GM20431 (cell line): Measurements from ENCODE around the gene VWA8.

Experiments
- in situ Hi-C: fragments of 300-500 bp; cut with MseI, MboI; formaldehyde crosslinking; loops from one replicate; pipeline ENCODE4 v1.15.0; 2020; ENCODE audit warnings: low sequenced_read_pairs; ENCODE audit not compliant: unreplicated experiment

The VWA8 gene

GRCh38 chr13:41606646-41607045, 354.3 kb downstream of the VWA8 start:
- in situ Hi-C loops: no loop called here

- in situ Hi-C loops: no loop called here
Observed at GRCh38 chr13:41605319-41606285, 355.3 kb downstream of the VWA8 start.

- in situ Hi-C loops: no loop called here
Observed at GRCh38 chr13:41603917-41604316, 357.0 kb downstream of the VWA8 start.

GRCh38 chr13:41601718-41602445, 359.0 kb downstream of the VWA8 start:
- in situ Hi-C loops: no loop called here

- in situ Hi-C loops: no loop called here
Observed at GRCh38 chr13:41599619-41600018, 361.3 kb downstream of the VWA8 start.

GRCh38 chr13:41597348-41598041, 363.4 kb downstream of the VWA8 start:
- in situ Hi-C loops: no loop called here

- in situ Hi-C loops: no loop called here
Observed at GRCh38 chr13:41596190-41596589, 364.7 kb downstream of the VWA8 start.

GRCh38 chr13:41595298-41595697, 365.6 kb downstream of the VWA8 start:
- in situ Hi-C loops: no loop called here

GRCh38 chr13:41590643-41591042, 370.3 kb downstream of the VWA8 start:
- in situ Hi-C loops: no loop called here

- in situ Hi-C loops: no loop called here
Observed at GRCh38 chr13:41590122-41590521, 370.8 kb downstream of the VWA8 start.

GRCh38 chr13:41589434-41589833, 371.5 kb downstream of the VWA8 start:
- in situ Hi-C loops: no loop called here

- in situ Hi-C loops: no loop called here
Observed at GRCh38 chr13:41588899-41589298, 372.0 kb downstream of the VWA8 start.

- in situ Hi-C loops: no loop called here
Observed at GRCh38 chr13:41588448-41588847, 372.5 kb downstream of the VWA8 start.

- in situ Hi-C loops: no loop called here
Observed at GRCh38 chr13:41587490-41587889, 373.4 kb downstream of the VWA8 start.

GRCh38 chr13:41586216-41586615, 374.7 kb downstream of the VWA8 start:
- in situ Hi-C loops: no loop called here

GRCh38 chr13:41582027-41582463, 378.9 kb downstream of the VWA8 start:
- in situ Hi-C loops: no loop called here

GRCh38 chr13:41580345-41580744, 380.6 kb downstream of the VWA8 start:
- in situ Hi-C loops: no loop called here

- in situ Hi-C loops: no loop called here
Observed at GRCh38 chr13:41579881-41580280, 381.0 kb downstream of the VWA8 start.

- in situ Hi-C loops: no loop called here
Observed at GRCh38 chr13:41579168-41579567, 381.7 kb downstream of the VWA8 start.

GRCh38 chr13:41578371-41578770, 382.5 kb downstream of the VWA8 start:
- in situ Hi-C loops: no loop called here

GRCh38 chr13:41577436-41577835, 383.5 kb downstream of the VWA8 start:
- in situ Hi-C loops: no loop called here
